ENCODE data around the gene GINS3.

GRCh38 chr16:58415003-58415402, 22.7 kb downstream of the GINS3 start:
- TF ChIP-seq, protein P1, sequence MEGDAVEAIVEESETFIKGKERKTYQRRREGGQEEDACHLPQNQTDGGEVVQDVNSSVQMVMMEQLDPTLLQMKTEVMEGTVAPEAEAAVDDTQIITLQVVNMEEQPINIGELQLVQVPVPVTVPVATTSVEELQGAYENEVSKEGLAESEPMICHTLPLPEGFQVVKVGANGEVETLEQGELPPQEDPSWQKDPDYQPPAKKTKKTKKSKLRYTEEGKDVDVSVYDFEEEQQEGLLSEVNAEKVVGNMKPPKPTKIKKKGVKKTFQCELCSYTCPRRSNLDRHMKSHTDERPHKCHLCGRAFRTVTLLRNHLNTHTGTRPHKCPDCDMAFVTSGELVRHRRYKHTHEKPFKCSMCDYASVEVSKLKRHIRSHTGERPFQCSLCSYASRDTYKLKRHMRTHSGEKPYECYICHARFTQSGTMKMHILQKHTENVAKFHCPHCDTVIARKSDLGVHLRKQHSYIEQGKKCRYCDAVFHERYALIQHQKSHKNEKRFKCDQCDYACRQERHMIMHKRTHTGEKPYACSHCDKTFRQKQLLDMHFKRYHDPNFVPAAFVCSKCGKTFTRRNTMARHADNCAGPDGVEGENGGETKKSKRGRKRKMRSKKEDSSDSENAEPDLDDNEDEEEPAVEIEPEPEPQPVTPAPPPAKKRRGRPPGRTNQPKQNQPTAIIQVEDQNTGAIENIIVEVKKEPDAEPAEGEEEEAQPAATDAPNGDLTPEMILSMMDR (tag by site-specific recombination; IDR thresholded peaks at IDR 0.05), result no peak
- TF ChIP-seq ZNF138 (tag by site-specific recombination; IDR thresholded peaks at IDR 0.05; ENCODE audit: borderline replicate concordance) (no peak), ZNF510 (tag by site-specific recombination; IDR thresholded peaks at IDR 0.05; ENCODE audit: insufficient replicate concordance) (no peak), ZNF449 (tag by site-specific recombination; IDR thresholded peaks at IDR 0.05) (no peak)
- TF ChIP-seq, protein P2, sequence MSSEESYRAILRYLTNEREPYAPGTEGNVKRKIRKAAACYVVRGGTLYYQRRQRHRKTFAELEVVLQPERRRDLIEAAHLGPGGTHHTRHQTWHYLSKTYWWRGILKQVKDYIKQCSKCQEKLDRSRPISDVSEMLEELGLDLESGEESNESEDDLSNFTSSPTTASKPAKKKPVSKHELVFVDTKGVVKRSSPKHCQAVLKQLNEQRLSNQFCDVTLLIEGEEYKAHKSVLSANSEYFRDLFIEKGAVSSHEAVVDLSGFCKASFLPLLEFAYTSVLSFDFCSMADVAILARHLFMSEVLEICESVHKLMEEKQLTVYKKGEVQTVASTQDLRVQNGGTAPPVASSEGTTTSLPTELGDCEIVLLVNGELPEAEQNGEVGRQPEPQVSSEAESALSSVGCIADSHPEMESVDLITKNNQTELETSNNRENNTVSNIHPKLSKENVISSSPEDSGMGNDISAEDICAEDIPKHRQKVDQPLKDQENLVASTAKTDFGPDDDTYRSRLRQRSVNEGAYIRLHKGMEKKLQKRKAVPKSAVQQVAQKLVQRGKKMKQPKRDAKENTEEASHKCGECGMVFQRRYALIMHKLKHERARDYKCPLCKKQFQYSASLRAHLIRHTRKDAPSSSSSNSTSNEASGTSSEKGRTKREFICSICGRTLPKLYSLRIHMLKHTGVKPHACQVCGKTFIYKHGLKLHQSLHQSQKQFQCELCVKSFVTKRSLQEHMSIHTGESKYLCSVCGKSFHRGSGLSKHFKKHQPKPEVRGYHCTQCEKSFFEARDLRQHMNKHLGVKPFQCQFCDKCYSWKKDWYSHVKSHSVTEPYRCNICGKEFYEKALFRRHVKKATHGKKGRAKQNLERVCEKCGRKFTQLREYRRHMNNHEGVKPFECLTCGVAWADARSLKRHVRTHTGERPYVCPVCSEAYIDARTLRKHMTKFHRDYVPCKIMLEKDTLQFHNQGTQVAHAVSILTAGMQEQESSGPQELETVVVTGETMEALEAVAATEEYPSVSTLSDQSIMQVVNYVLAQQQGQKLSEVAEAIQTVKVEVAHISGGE (tag by site-specific recombination; conservative IDR thresholded peaks at IDR 0.05; ENCODE audit: low read depth), result no peak

All from HEK293 (cell line).